GM12873 (cell line): Measurements from ENCODE around the gene GNA12.

Source experiments
- TF ChIP-seq, protein P1 (sequence below): IDR thresholded peaks from 2 replicates; pipeline ENCODE4 v1.5.1; 2012; ENCODE audit warnings: low read depth, mild to moderate bottlenecking, moderate library complexity, low read length, control low read depth; ENCODE audit not compliant: insufficient read depth; ENCODE audit errors: missing control alignments

The GNA12 gene

DNA sequence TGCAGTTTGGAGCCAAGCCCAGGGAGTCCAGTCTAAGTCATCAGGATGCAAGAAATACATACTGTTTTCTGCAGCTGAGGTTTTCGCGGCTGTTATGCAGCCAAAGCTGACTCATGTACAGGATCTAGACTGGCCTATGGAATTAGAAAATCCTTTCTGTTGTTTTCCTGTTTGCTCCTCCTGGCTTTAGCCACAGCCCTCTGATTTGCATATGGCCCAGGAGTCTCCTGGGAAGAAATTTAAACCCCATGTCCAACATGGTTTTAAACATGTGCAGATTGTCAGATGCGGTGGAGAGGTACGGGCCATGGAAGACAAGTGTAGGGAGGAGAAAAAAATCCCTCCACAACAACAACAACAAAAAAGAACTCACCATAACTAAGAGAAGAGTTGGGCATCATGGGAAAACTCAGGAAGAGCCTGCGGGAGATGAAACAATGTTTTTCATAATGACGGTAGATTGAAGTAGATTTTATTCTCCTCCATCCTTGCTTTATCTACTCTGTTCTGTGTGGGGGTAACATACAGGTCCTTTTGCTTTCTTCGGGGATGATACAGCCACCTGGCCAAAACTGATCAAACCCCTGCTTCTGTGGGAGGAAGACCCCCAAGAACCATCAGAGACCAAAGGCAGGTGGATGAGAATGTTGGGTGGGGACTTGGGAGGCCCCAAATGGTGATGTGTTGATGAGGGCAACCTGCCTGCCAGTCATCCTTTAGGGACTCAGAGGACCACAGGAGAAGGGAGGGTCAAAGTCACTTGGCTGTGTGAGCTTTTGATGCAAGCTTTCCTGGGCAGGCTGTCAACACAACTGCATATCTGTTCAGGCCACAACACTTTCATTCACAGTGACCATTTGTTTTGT is 29.8 kb upstream of the GNA12 start:
- TF ChIP-seq, protein P1, sequence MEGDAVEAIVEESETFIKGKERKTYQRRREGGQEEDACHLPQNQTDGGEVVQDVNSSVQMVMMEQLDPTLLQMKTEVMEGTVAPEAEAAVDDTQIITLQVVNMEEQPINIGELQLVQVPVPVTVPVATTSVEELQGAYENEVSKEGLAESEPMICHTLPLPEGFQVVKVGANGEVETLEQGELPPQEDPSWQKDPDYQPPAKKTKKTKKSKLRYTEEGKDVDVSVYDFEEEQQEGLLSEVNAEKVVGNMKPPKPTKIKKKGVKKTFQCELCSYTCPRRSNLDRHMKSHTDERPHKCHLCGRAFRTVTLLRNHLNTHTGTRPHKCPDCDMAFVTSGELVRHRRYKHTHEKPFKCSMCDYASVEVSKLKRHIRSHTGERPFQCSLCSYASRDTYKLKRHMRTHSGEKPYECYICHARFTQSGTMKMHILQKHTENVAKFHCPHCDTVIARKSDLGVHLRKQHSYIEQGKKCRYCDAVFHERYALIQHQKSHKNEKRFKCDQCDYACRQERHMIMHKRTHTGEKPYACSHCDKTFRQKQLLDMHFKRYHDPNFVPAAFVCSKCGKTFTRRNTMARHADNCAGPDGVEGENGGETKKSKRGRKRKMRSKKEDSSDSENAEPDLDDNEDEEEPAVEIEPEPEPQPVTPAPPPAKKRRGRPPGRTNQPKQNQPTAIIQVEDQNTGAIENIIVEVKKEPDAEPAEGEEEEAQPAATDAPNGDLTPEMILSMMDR, result no peak

DNA sequence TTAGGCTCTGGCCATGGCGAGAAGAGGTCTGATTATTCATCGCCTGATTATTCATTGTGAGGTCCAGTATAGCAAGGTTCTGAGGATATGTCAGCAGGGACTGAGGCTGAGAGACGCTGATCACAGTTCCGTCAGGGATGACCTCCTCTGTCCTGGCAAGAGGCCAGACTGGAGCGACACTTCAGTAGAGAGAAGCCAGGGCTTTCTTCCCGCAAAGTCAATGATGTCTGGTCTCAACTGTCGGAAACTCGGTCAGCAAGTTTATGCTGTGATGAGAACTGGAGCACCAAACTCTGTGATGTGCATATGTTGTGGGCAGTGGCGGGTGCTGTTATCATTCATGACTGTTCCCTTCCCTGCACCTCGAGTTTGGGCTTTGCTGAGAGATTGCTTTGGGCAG is 29.0 kb upstream of the GNA12 start:
- TF ChIP-seq, protein P1, result no peak

DNA sequence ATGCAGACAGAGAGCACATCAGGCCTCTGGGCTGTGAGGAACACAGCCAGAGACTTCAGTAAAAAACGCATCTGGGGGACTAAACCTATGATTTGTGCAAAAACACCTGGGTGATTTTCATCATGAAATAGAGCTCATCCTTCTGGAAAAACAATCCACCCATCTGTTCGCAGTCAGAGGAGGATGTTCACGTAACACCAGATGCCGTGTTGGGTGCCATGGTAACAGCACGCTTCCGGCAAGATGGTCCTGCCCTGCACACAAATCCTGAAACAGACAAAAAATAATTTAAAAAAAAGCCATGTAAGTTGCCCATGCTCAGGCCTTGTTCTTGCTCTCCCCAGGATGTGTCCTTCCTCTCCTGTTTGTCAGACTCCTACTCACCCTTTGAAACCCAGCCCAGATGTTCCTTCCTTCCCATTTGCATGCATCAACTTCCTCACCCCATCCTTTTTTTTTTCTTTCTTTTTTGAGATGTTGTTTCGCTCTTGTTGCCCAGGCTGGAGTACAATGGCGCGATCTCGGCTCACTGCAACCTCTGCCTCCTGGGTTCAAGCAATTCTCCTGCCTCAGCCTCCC is 28.3 kb upstream of the GNA12 start:
- TF ChIP-seq, protein P1, result no peak

DNA sequence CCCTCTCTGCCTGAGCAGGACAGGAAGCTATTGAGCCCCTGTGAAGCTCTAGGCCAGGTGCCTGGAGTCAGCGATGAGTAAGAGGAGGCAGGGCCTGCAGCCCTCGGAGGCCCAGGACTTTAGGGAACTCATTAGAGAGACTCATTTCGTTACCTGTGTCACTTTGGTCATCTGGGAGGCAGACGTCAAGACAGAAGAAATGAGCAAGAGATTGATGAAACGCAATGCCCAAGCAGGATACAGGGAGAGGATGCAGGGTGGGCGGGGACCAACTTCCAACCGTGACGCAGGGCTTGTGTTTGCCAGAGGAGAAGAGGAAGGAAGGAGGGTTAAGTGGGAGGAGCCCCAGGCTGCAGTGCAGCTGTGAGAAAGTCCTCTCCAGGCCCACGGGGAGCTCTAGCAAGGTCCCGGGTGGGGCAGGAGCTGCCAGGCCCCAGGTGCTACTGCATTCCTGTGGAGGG is 26.4 kb upstream of the GNA12 start:
- TF ChIP-seq, protein P1, result no peak

DNA sequence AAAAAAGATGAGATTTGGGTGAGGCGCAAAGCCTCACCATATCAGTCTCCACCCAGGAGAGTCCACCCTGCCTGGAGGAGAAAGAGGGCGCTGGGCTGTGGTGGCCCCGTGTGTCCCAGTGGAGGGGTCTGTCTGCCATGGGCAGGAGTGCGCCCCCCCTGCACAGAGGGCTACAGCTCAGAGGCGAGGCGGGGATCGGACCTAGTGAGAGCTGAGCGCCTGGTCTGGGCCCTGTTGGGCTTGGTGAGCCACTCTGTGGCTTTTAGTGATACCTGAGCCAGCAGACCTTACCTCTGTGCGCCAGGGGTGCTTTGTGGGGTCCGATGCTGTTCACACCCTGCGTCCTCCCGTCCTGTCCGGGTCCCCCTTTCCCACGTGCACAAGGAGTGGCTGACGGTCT is 25.9 kb upstream of the GNA12 start:
- TF ChIP-seq, protein P1, result no peak

DNA sequence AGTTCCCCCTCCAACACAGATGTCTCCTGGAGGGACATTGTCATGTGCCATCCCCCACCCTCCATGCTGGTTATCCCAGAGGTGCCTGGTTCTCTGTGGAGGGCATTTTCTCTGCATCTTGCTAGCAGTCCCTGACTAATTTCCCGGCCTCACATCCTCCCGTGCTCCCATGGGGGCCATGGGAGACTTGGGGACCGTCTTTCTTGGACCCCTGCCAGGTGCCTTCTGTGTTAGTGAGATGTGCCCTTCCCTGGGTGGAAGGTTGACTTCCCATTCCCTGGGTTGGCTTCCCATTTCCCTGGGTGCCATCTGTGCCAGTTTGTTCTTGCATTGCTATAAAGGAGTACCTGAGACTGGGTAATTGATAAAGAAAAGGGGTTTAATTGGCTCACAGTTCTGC is 22.5 kb upstream of the GNA12 start:
- TF ChIP-seq, protein P1, result no peak

DNA sequence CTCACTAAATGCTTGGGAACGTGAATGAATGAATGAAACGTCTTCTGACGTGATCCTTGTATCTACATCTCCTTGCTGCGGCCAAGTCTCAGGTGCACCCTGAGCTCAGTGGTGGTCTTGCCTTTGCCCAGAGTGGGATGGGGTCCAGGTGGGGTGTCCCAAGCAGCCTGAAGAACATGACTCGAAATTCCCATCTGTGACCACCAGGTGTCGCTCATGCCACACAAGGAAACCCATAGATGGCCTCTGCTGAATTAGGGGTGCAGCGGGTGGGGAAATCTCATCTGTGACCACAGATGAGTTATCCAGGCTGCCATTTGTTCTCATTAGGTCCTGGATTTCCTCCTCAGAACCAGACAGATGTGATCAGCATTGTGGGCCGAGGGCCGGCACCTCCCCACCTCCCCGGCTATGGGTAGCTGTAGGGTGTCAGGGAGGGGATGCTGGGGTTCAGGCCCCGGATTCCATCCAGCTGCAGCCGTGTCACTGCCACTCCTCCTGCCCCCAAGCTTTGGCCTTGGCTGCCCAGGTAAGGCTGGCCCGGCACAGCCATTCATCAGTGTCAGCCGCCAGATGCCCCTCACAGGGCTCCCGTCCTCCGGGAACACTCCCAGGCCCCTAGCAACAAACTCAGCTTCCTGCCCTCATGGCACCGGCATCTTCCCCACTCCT is 21.0 kb upstream of the GNA12 start:
- TF ChIP-seq, protein P1, result peak; percentile 94
